ENCODE data around the gene MTFMT.

DNA sequence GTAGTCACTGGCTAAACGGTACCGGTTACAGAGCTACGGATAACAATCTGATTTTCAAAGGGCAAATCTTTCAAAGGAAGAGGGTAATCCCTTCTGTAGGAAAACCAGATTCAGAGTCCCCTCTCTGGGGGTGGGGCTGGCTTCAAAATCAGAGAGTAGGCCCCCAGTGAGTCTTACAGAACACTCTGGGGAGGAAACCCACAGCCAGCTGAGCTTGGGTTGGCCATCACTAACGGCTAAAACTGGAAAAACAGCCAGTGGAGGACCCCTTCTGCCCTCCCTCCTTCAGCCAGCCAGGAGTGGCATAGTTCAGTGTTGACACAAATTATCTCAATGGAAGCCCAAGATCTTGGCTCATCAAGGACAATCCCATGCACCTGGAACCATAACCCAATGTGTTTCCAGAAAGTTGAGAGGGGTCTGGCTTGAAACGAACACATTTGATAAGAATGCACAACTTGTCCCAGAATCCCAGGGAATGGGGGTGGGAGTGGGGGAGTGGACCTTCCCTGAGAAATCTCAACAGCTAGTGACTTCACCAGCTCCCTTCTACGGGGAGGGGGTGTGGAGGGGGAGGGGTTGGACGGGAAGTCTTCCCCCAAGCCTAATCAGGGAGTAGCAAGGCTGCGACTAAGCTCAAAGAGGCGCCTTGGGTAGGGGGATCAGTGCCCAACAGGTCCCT, 37.3 kb upstream of the MTFMT start:
- TF ChIP-seq, protein P1, sequence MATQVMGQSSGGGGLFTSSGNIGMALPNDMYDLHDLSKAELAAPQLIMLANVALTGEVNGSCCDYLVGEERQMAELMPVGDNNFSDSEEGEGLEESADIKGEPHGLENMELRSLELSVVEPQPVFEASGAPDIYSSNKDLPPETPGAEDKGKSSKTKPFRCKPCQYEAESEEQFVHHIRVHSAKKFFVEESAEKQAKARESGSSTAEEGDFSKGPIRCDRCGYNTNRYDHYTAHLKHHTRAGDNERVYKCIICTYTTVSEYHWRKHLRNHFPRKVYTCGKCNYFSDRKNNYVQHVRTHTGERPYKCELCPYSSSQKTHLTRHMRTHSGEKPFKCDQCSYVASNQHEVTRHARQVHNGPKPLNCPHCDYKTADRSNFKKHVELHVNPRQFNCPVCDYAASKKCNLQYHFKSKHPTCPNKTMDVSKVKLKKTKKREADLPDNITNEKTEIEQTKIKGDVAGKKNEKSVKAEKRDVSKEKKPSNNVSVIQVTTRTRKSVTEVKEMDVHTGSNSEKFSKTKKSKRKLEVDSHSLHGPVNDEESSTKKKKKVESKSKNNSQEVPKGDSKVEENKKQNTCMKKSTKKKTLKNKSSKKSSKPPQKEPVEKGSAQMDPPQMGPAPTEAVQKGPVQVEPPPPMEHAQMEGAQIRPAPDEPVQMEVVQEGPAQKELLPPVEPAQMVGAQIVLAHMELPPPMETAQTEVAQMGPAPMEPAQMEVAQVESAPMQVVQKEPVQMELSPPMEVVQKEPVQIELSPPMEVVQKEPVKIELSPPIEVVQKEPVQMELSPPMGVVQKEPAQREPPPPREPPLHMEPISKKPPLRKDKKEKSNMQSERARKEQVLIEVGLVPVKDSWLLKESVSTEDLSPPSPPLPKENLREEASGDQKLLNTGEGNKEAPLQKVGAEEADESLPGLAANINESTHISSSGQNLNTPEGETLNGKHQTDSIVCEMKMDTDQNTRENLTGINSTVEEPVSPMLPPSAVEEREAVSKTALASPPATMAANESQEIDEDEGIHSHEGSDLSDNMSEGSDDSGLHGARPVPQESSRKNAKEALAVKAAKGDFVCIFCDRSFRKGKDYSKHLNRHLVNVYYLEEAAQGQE (IDR thresholded peaks at IDR 0.05) = no peak
- TF ChIP-seq, protein P2, sequence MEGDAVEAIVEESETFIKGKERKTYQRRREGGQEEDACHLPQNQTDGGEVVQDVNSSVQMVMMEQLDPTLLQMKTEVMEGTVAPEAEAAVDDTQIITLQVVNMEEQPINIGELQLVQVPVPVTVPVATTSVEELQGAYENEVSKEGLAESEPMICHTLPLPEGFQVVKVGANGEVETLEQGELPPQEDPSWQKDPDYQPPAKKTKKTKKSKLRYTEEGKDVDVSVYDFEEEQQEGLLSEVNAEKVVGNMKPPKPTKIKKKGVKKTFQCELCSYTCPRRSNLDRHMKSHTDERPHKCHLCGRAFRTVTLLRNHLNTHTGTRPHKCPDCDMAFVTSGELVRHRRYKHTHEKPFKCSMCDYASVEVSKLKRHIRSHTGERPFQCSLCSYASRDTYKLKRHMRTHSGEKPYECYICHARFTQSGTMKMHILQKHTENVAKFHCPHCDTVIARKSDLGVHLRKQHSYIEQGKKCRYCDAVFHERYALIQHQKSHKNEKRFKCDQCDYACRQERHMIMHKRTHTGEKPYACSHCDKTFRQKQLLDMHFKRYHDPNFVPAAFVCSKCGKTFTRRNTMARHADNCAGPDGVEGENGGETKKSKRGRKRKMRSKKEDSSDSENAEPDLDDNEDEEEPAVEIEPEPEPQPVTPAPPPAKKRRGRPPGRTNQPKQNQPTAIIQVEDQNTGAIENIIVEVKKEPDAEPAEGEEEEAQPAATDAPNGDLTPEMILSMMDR (IDR thresholded peaks at IDR 0.05; ENCODE audit: low read depth, low read length, missing input control) = no peak
- TF ChIP-seq GABPA (IDR thresholded peaks at IDR 0.05 in 1 of 2, conservative IDR thresholded peaks at IDR 0.05 in 1 of 2) = no peak
- TF ChIP-seq YY1 (IDR thresholded peaks at IDR 0.05) = no peak
- TF ChIP-seq ATF3 (IDR thresholded peaks at IDR 0.05) = no peak
- no peak for TF ChIP-seq SP1 (IDR thresholded peaks at IDR 0.05)
- TF ChIP-seq RXRA (IDR thresholded peaks at IDR 0.05) = no peak
